ENCODE data around the gene PON1. TPM values are rescaled to one million over a fixed set of nuclear protein-coding genes. Genes with fewer than 3 reads are reported as not detected.

Gene PON1
- total and polyA plus RNA-seq, 9 donors: 0.10 to 1.7 (median 0.55) TPM

DNA sequence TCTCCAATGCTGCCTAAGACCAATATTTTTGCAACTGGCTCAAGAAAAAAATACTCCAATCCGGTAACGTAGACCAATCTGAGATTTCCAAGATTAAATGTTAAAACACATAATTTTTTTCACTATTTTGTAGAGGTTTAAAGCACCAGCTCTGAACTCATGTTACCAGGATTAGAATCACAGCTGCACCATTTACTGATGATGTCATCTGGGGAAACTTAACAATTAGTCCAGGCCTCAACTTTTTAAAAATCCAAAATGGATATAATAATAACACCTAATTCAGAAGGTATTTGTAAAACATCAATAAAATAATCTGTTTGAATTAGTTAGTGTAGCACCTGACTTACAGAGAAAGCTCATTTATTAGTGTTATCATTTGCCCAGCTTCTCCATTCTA is 14.4 kb downstream of the PON1 start:
- WGBS, 3 donors: 90 to 97% (median 95%) methylated on average over 2 of the region's 2 CpGs
- no peak overlapping the region for H3K27ac ChIP-seq

DNA sequence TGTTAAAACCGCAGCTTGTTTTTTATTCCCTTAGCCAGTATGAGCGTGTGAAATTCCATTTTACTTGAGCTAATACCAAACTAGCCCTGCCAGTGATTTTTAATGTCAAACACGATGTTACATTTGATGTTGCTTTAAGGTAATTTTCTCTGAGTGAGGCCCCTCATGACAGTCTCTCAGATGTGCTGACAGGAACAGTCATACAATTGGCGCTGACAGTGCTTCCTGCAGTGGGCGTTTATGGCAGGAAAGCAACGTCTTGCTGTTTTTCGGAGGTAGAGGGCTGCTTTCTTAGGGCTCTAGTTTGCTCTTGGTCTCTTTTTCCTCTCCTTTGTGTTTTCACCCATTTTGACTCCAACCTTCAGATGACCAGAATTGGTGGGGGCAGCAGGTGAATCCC is 19.3 kb downstream of the PON1 start:
- no peaks in the 10 kb centered on the region for H3K4me1 ChIP-seq (ENCODE audit: insufficient read depth)
- no peaks in the 10 kb centered on the region for H3K36me3 ChIP-seq
- no peaks in the 10 kb centered on the region for H3K9me3 ChIP-seq
- H3K4me3 ChIP-seq: no peak overlapping the region
- DNase-seq: no peak
- no peaks in the 10 kb centered on the region for H3K27me3 ChIP-seq
- TF ChIP-seq EP300 (IDR thresholded peaks at IDR 0.05) (no peak), POLR2A (IDR thresholded peaks at IDR 0.05) (no peak)
- TF ChIP-seq, protein P1, sequence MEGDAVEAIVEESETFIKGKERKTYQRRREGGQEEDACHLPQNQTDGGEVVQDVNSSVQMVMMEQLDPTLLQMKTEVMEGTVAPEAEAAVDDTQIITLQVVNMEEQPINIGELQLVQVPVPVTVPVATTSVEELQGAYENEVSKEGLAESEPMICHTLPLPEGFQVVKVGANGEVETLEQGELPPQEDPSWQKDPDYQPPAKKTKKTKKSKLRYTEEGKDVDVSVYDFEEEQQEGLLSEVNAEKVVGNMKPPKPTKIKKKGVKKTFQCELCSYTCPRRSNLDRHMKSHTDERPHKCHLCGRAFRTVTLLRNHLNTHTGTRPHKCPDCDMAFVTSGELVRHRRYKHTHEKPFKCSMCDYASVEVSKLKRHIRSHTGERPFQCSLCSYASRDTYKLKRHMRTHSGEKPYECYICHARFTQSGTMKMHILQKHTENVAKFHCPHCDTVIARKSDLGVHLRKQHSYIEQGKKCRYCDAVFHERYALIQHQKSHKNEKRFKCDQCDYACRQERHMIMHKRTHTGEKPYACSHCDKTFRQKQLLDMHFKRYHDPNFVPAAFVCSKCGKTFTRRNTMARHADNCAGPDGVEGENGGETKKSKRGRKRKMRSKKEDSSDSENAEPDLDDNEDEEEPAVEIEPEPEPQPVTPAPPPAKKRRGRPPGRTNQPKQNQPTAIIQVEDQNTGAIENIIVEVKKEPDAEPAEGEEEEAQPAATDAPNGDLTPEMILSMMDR (IDR thresholded peaks at IDR 0.05): no peak
- no peak overlapping the region for H3K27ac ChIP-seq
- WGBS, 3 donors: 79 to 86% (median 79%) methylated on average over 7 of the region's 7 CpGs
- intact Hi-C loops (cut with DNase I): no loop called here

More for the DNA sequence above, 14.4 kb downstream of the PON1 start:
- no peaks in the 10 kb centered on the region for H3K9me3 ChIP-seq
- intact Hi-C loops (cut with DNase I): no loop called here
- no peak for DNase-seq
- TF ChIP-seq, protein P1 (IDR thresholded peaks at IDR 0.05): no peak
- TF ChIP-seq POLR2A (IDR thresholded peaks at IDR 0.05): no peak
- TF ChIP-seq EP300 (IDR thresholded peaks at IDR 0.05): no peak
- no peaks in the 10 kb centered on the region for H3K27me3 ChIP-seq
- no peak overlapping the region for H3K4me3 ChIP-seq
- H3K36me3 ChIP-seq: no peaks in the 10 kb centered on the region
- H3K4me1 ChIP-seq (ENCODE audit: insufficient read depth): no peaks in the 10 kb centered on the region

DNA sequence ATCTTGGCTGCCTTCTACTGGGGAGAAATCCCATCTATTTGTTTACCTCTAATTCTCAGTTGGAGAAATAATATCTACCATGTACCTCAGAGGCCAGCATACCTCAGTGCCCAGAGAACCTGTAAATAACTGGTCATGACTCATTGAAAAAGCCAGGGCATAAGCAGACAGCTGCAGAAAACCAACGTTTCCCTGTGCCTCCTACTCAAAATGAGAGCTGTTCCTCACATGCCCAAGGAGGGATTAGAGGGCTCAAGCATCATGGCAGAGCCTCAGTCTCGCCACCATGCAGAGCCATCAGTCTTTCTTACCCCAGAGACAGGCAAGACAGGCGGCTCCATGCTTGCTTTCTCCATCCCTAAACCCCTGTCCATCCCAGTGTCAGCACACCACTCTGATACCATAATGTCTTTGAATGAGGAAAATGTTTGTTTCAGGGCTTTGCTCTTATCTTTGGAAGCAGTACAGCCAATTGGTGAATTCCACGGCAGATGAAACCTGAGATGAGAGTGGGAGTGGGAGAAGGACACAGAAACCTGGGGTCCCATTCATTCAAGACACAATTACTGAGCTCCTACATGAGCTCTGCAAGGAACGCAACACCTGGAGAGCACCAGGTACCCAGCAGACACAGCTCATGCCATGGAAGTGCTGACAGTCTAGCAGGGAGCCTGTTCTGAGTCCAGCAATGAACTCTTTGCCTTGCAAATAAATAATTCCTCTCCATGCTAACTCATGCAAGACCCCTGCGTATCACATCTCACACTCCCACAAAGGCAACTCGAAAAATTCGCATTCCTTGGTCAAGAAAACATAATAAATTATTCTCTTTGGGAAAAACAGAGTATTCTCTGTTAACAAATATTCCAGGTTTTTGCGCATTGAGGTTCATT is 21.1 kb downstream of the PON1 start:
- Histone ChIP-seq H3K27me3 (no peaks in the 10 kb centered on the region), H3K27ac (no peak overlapping the region), H3K4me3 (no peak overlapping the region), H3K9me3 (no peaks in the 10 kb centered on the region), H3K4me1 (ENCODE audit: insufficient read depth) (no peaks in the 10 kb centered on the region), H3K36me3 (no peaks in the 10 kb centered on the region)
- TF ChIP-seq, protein P1 (IDR thresholded peaks at IDR 0.05): no peak
- no peak for TF ChIP-seq EP300 (IDR thresholded peaks at IDR 0.05)
- TF ChIP-seq POLR2A (IDR thresholded peaks at IDR 0.05): no peak
- WGBS, 3 donors: 22 to 33% (median 22%) methylated on average over 9 of the region's 9 CpGs
- DNase-seq: no peak
- intact Hi-C loops (cut with DNase I): no loop called here

DNA sequence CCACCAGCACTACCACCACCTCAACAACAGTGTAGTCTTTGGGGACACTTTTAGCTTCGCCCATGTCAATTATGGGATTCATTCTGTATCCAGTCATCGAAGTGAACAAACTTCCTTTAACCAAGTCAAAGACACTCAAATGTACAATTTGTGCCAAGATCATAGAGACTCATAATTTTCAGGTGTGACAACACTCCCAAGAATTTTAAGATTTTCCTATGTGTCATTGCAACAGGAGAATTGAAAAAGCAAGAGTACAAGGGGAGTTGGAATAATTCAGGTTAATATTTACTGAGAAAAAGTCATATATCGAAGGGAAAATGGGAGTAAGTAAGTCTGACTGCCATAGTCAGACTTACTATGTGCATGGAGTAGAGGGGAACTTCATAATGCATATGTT is 26.2 kb downstream of the PON1 start:
- TF ChIP-seq, protein P1 (IDR thresholded peaks at IDR 0.05): no peak
- TF ChIP-seq EP300 (IDR thresholded peaks at IDR 0.05) (no peak), POLR2A (IDR thresholded peaks at IDR 0.05) (no peak)
- Histone ChIP-seq H3K4me1 (ENCODE audit: insufficient read depth) (no peaks in the 10 kb centered on the region), H3K27me3 (no peaks in the 10 kb centered on the region), H3K4me3 (no peak overlapping the region), H3K9me3 (no peaks in the 10 kb centered on the region), H3K27ac (no peak overlapping the region), H3K36me3 (no peaks in the 10 kb centered on the region)
- intact Hi-C loops (cut with DNase I): no loop called here
- no peak for DNase-seq
- WGBS, 3 donors: 95 to 97% (median 97%) methylated on average over 3 of the region's 3 CpGs
